K562 (cell line): Measurements from ENCODE around the gene CLUH. TPM values are rescaled to one million over a fixed set of nuclear protein-coding genes. Genes with fewer than 3 reads are reported as not detected.
A peak's percentile ranks its signal among the peaks of the same experiment; 100 is the strongest.

Experiments
- ARID1B ChIP-seq: fragments of 450-650 bp; IDR thresholded peaks from 2 replicates; pipeline ENCODE4 v1.6.1; 2016; ENCODE audit warnings: antibody characterized with exemption, mild to moderate bottlenecking, inconsistent platforms
- ARNT ChIP-seq, 2 experiments: fragments of 450-650 bp; IDR thresholded peaks; 2 replicates each; pipeline ENCODE4 v1.6.1; 2016; ENCODE audit warnings: mild to moderate bottlenecking in 1 of 2
- BRD9 ChIP-seq: fragments of 450-650 bp; IDR thresholded peaks from 2 replicates; pipeline ENCODE4 v1.6.1; 2018; ENCODE audit warnings: low read depth; ENCODE audit not compliant: partially characterized antibody
- CBX5 ChIP-seq: IDR thresholded peaks from 2 replicates; pipeline ENCODE4 v1.6.1; 2014; ENCODE audit warnings: low read depth, borderline replicate concordance
- CHD4 ChIP-seq: fragments of 200-600 bp; sonication (generic); IDR thresholded peaks from 3 replicates; pipeline ENCODE4 v1.6.1; 2012; ENCODE audit warnings: low read depth, mild to moderate bottlenecking, mixed read lengths, low read length, inconsistent platforms; ENCODE audit not compliant: insufficient read depth, insufficient replicate concordance, poor library complexity, severe bottlenecking
- DACH1 ChIP-seq: fragments of 450-650 bp; IDR thresholded peaks from 2 replicates; pipeline ENCODE4 v1.6.1; 2018; ENCODE audit not compliant: partially characterized antibody
- HES1 ChIP-seq: fragments of 450-650 bp; IDR thresholded peaks from 2 replicates; pipeline ENCODE4 v1.6.1; 2016; ENCODE audit warnings: low read depth, mild to moderate bottlenecking, moderate library complexity
- HNRNPLL ChIP-seq: fragments of 200-400 bp; formaldehyde crosslinking; IDR thresholded peaks from 2 replicates; pipeline ENCODE4 v1.6.1; 2017; ENCODE audit warnings: low read length, low read depth, mild to moderate bottlenecking; ENCODE audit not compliant: poor library complexity, severe bottlenecking
- IRF9 ChIP-seq: fragments of 450-650 bp; IDR thresholded peaks from 2 replicates; pipeline ENCODE4 v1.6.1; 2016; ENCODE audit warnings: missing biosample characterization, missing genetic modification characterization
- KLF10 ChIP-seq: fragments of 250-450 bp; sonication (Bioruptor Pico); IDR thresholded peaks from 2 replicates; pipeline ENCODE4 v1.6.1; 2021; ENCODE audit warnings: matching md5 sums
- NR3C1 ChIP-seq: sonication (generic); formaldehyde crosslinking; IDR thresholded peaks from 2 replicates; pipeline ENCODE4 v1.8.1; 2022; ENCODE audit warnings: missing genetic modification reagents
- NRF1 ChIP-seq, 2 experiments: fragments of 450-650 bp; IDR thresholded peaks in 1 of 2; conservative IDR thresholded peaks in 1 of 2; 2 replicates each; pipeline ENCODE4 v1.6.1; 2014; ENCODE audit warnings: mild to moderate bottlenecking in 2 of 2
- PPARD ChIP-seq: fragments of 250-450 bp; sonication (Bioruptor Pico); IDR thresholded peaks from 2 replicates; pipeline ENCODE4 v1.8.0; 2022; ENCODE audit warnings: inconsistent platforms, mild to moderate bottlenecking, moderate library complexity
- RAD51 ChIP-seq: fragments of 450-650 bp; IDR thresholded peaks from 2 replicates; pipeline ENCODE4 v1.7.1; 2016; ENCODE audit warnings: low read depth, mild to moderate bottlenecking, borderline replicate concordance
- RBM39 ChIP-seq: fragments of 200-400 bp; formaldehyde crosslinking; optimal IDR thresholded peaks from 2 replicates; pipeline ENCODE3; 2018; ENCODE audit warnings: low read depth, low read length
- SP2 ChIP-seq: IDR thresholded peaks from 2 replicates; pipeline ENCODE4 v1.6.1; 2011; ENCODE audit warnings: mild to moderate bottlenecking, low read depth, low read length, moderate library complexity; ENCODE audit not compliant: poor library complexity, severe bottlenecking; ENCODE audit errors: extremely low read depth
- TCF3 ChIP-seq: sonication (generic); formaldehyde crosslinking; IDR thresholded peaks from 2 replicates; pipeline ENCODE4 v1.4.0; 2020; ENCODE audit warnings: mild to moderate bottlenecking, missing genetic modification reagents
- U2AF1 ChIP-seq: fragments of 200-400 bp; formaldehyde crosslinking; optimal IDR thresholded peaks from 2 replicates; pipeline ENCODE3; 2017; ENCODE audit warnings: mild to moderate bottlenecking, low read depth, low read length, moderate library complexity
- ZNF124 ChIP-seq: sonication (generic); formaldehyde crosslinking; IDR thresholded peaks from 2 replicates; pipeline ENCODE4 v1.8.1; 2022; ENCODE audit warnings: missing genetic modification reagents
- ZNF175 ChIP-seq: fragments of 200-800 bp; sonication (Bioruptor generic); IDR thresholded peaks from 2 replicates; pipeline ENCODE4 v1.6.1; 2016; ENCODE audit warnings: low read depth, mild to moderate bottlenecking, missing genetic modification characterization, missing compliant biosample characterization
- ZNF431 ChIP-seq: sonication (generic); formaldehyde crosslinking; IDR thresholded peaks from 2 replicates; pipeline ENCODE4 v1.8.0; 2022; ENCODE audit warnings: mild to moderate bottlenecking, missing genetic modification reagents
- ZNF592 ChIP-seq: fragments of 450-650 bp; IDR thresholded peaks from 2 replicates; pipeline ENCODE4 v1.6.1; 2017; ENCODE audit warnings: antibody characterized with exemption, mild to moderate bottlenecking
- ZNF76 ChIP-seq: fragments of 250-450 bp; sonication (Bioruptor Pico); IDR thresholded peaks from 2 replicates; pipeline ENCODE4 v1.4.0; 2020; ENCODE audit warnings: mild to moderate bottlenecking, moderate library complexity, borderline replicate concordance
- ZNF780A ChIP-seq: fragments of 250-450 bp; sonication (Bioruptor Pico); IDR thresholded peaks from 2 replicates; pipeline ENCODE4 v1.5.0; 2021; ENCODE audit warnings: mild to moderate bottlenecking
- polyA plus RNA-seq, 8 experiments: library from polyadenylated mRNA; depleted of rRNA in 4 of 8; stranded (reverse) in 5 of 8; unstranded in 3 of 8; fragments of >200 nt; fragmentation: Nextera tagmentation in 2 of 8; fragmentation: Illumina TruSeq in 1 of 8; extraction: Ambion mirVana in 2 of 8; extraction: Trizol in 1 of 8; gene quantifications; 2 replicates each; pipeline versions ENCODE4 v1.2.1 to v1.2.3, GENCODE V29; 2011 to 2014; ENCODE audit warnings: inconsistent platforms in 1 of 8, missing spikeins in 1 of 8
- total RNA-seq, 7 experiments: library from RNA; depleted of rRNA in 6 of 7; stranded (reverse); fragments of >200 nt in 6 of 7; fragmentation: Illumina TruSeq in 2 of 7; extraction: Trizol in 2 of 7; gene quantifications; 2 replicates each; pipeline versions ENCODE4 v1.2.1 to v1.2.3, GENCODE V29; 2011 to 2021; ENCODE audit warnings: low replicate concordance in 1 of 7

Gene CLUH
- total and polyA plus RNA-seq, 9 of the 15 experiments (the other 6 are each of a cell fraction or from before 2014, with no cell fraction given), result 0.21 to 140 (median 33.2) TPM

GRCh38 chr17:2749784-2750181 lies 38.2 kb upstream of the CLUH start (continued):
- no peak for TF ChIP-seq SP2
- TF ChIP-seq CHD4, result no peak
- no peak for TF ChIP-seq ARID1B
- TF ChIP-seq ZNF780A (CRISPR knock-in tag), result no peak
- TF ChIP-seq BRD9, result no peak
- TF ChIP-seq ZNF431 (CRISPR knock-in tag), result no peak; the same call in 1 of the 2 replicates
- no peak for TF ChIP-seq DACH1
- TF ChIP-seq ZNF124 (CRISPR knock-in tag), result 0 out of 2 replicates have a peak, but pooled peaks have one; percentile 70
- no peak for TF ChIP-seq TCF3 (CRISPR knock-in tag)
- TF ChIP-seq ZNF175 (CRISPR knock-in tag), result no peak
- no peak for TF ChIP-seq PPARD
- TF ChIP-seq RBM39, result no peak
- TF ChIP-seq U2AF1, result no peak
- no peak for TF ChIP-seq ZNF592
- no peak for TF ChIP-seq RAD51
- no peak for TF ChIP-seq ZNF76 (CRISPR knock-in tag)
- no peak for TF ChIP-seq IRF9 (tag)
- TF ChIP-seq ARNT (IDR thresholded peaks at IDR 0.05), result no peak
- no peak for TF ChIP-seq CBX5
- TF ChIP-seq HNRNPLL, result peak; percentile 35
- TF ChIP-seq NRF1 (conservative IDR thresholded peaks at IDR 0.05 in 1 of 2, IDR thresholded peaks at IDR 0.05 in 1 of 2), result peak; percentile 53 to 58; a peak in 3 of 4 replicates
- no peak for TF ChIP-seq HES1
- no peak for TF ChIP-seq KLF10 (CRISPR knock-in tag)
- TF ChIP-seq NR3C1 (CRISPR knock-in tag), result peak; percentile 90
